ENCODE measurements around the gene PLXNA3. TPM values are rescaled to one million over a fixed set of nuclear protein-coding genes. Genes with fewer than 3 reads are reported as not detected.

The PLXNA3 gene
- total and polyA plus RNA-seq, 2 donors from 2014 or later = 4.9 to 40.5 TPM

DNA sequence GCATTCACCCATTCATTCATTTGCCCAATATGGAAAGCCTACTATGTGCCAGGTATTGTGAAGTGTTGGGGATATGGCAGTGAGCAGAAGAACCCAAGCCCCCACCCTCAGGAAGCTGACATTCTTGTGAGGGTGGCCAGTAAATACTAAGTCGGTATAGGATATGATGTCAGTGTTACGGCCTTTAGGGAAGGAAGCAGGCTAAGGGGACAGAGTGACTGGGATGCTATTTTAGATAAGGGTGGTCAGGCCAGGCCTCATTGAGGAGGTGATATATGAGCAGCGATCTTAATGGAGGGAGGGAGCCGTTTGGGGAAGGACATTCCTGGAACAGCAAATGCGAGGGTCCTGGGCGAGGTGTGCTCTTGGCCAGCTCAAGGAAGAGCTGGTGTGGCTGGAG lies 27.6 kb upstream of the PLXNA3 start:
- Histone ChIP-seq H3K9ac (ENCODE audit: low read length in 3 of 3) (peak overlapping the region in 1 of 3 donors; percentile 26), H3K27me3 (ENCODE audit: control insufficient read depth, insufficient read depth, low read length) (no peaks in the 10 kb centered on the region), H3K4me1 (ENCODE audit: control insufficient read depth in 2 of 3, insufficient read depth in 2 of 3, low read depth in 1 of 3, low read length in 3 of 3) (peaks cover 0 to 5% (median 0%) of the 10 kb centered on the region in 3 donors), H3K4me3 (ENCODE audit: low read length in 3 of 3) (peak overlapping the region in 2 of 3 donors; percentile 7 to 17), H3K27ac (ENCODE audit: low read depth in 2 of 2, low read length in 2 of 2) (peak overlapping the region in 1 of 2 donors; percentile 60), H3K9me3 (ENCODE audit: control insufficient read depth in 2 of 3, insufficient read depth in 1 of 3, low read length in 3 of 3) (no peaks in the 10 kb centered on the region), H3K36me3 (ENCODE audit: control insufficient read depth in 2 of 3, insufficient read depth in 3 of 3, low read length in 3 of 3) (peaks cover 0 to 10% (median 4%) of the 10 kb centered on the region in 3 donors)
- FAIRE-seq = no peak
- no peak for DNase-seq
- TF ChIP-seq CTCF (IDR thresholded peaks at IDR 0.05; ENCODE audit: borderline replicate concordance, extremely low read depth, insufficient read depth) = no peak
- intact Hi-C loops (cut with DNase I) = no loop called here

DNA sequence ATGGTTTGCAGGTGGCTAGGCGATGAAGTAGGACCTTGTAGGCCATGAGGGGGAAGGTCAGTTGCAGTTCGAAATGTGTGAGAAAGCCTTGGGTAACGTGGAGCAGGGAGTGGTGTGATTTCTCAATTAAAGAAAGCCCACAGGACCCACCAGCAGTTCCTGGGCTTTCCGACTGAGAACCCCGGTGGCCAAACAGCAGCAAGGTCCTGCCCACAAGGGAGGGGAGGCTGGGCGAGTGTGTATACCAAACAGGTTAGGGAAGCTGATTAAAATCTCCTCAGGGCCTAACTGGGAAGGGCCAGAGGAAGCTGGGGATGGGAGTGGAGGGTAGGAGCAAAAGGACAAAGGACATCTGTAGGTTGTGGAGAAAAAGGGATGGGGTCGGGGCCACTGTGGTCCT lies 27.2 kb upstream of the PLXNA3 start:
- Histone ChIP-seq H3K4me1 (ENCODE audit: control insufficient read depth in 2 of 3, insufficient read depth in 2 of 3, low read depth in 1 of 3, low read length in 3 of 3) (peaks cover 0 to 5% (median 0%) of the 10 kb centered on the region in 3 donors), H3K4me3 (ENCODE audit: low read length in 3 of 3) (peak overlapping the region in 2 of 3 donors; percentile 7 to 17), H3K9me3 (ENCODE audit: control insufficient read depth in 2 of 3, insufficient read depth in 1 of 3, low read length in 3 of 3) (no peaks in the 10 kb centered on the region), H3K36me3 (ENCODE audit: control insufficient read depth in 2 of 3, insufficient read depth in 3 of 3, low read length in 3 of 3) (peaks cover 0 to 10% (median 4%) of the 10 kb centered on the region in 3 donors), H3K27me3 (ENCODE audit: control insufficient read depth, insufficient read depth, low read length) (no peaks in the 10 kb centered on the region), H3K9ac (ENCODE audit: low read length in 3 of 3) (peak overlapping the region in 1 of 3 donors; percentile 26), H3K27ac (ENCODE audit: low read depth in 2 of 2, low read length in 2 of 2) (peak overlapping the region in 1 of 2 donors; percentile 60)
- intact Hi-C loops (cut with DNase I) = no loop called here
- no peak for TF ChIP-seq CTCF (IDR thresholded peaks at IDR 0.05; ENCODE audit: borderline replicate concordance, extremely low read depth, insufficient read depth)
- no peak for DNase-seq
- FAIRE-seq = no peak

DNA sequence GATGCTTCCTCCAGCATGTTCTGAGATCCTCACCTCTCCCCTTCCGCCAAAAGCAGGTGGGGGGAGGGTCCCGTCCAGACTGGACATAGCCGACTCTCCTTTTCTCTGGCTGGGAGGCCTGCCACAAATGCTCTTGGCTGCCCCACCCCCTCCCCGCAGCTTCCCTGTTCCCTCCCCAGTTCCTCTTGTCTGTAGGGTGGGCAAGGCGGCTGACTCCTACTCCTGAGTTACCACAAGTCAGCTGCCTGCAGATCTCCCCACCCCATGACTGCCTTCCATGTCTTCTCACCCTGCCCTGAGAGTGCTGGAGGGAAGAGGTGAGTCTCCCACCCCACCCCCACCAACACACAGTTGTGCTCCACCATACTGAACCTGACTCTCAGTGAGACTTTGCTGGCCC lies 26.7 kb upstream of the PLXNA3 start:
- Histone ChIP-seq H3K27me3 (ENCODE audit: control insufficient read depth, insufficient read depth, low read length) (no peaks in the 10 kb centered on the region), H3K27ac (ENCODE audit: low read depth in 2 of 2, low read length in 2 of 2) (no peak overlapping the region), H3K4me3 (ENCODE audit: low read length in 3 of 3) (no peak overlapping the region), H3K4me1 (ENCODE audit: control insufficient read depth in 2 of 3, insufficient read depth in 2 of 3, low read depth in 1 of 3, low read length in 3 of 3) (peaks cover 0 to 5% (median 0%) of the 10 kb centered on the region in 3 donors), H3K9me3 (ENCODE audit: control insufficient read depth in 2 of 3, insufficient read depth in 1 of 3, low read length in 3 of 3) (no peaks in the 10 kb centered on the region), H3K36me3 (ENCODE audit: control insufficient read depth in 2 of 3, insufficient read depth in 3 of 3, low read length in 3 of 3) (peaks cover 0 to 10% (median 4%) of the 10 kb centered on the region in 3 donors), H3K9ac (ENCODE audit: low read length in 3 of 3) (no peak overlapping the region)
- DNase-seq (peak in 1 of 5 donors; percentile 49), FAIRE-seq (no peak)
- intact Hi-C loops (cut with DNase I) = no loop called here
- no peak for TF ChIP-seq CTCF (IDR thresholded peaks at IDR 0.05; ENCODE audit: borderline replicate concordance, extremely low read depth, insufficient read depth)

- no peaks in the 10 kb centered on the region for H3K9me3 ChIP-seq (ENCODE audit: control insufficient read depth in 2 of 3, insufficient read depth in 1 of 3, low read length in 3 of 3)
- no peak overlapping the region for H3K4me3 ChIP-seq (ENCODE audit: low read length in 3 of 3)
- DNase-seq = peak in 1 of 5 donors; percentile 23
- no peak overlapping the region for H3K9ac ChIP-seq (ENCODE audit: low read length in 3 of 3)
- H3K27ac ChIP-seq (ENCODE audit: low read depth in 2 of 2, low read length in 2 of 2) = no peak overlapping the region
- intact Hi-C loops (cut with DNase I) = no loop called here
- H3K27me3 ChIP-seq (ENCODE audit: control insufficient read depth, insufficient read depth, low read length) = no peaks in the 10 kb centered on the region
- no peak for TF ChIP-seq CTCF (IDR thresholded peaks at IDR 0.05; ENCODE audit: borderline replicate concordance, extremely low read depth, insufficient read depth)
- FAIRE-seq = no peak
- peaks cover 0 to 10% (median 4%) of the 10 kb centered on the region in 3 donors for H3K36me3 ChIP-seq (ENCODE audit: control insufficient read depth in 2 of 3, insufficient read depth in 3 of 3, low read length in 3 of 3)
- peaks cover 0 to 5% (median 0%) of the 10 kb centered on the region in 3 donors for H3K4me1 ChIP-seq (ENCODE audit: control insufficient read depth in 2 of 3, insufficient read depth in 2 of 3, low read depth in 1 of 3, low read length in 3 of 3)
Observed at GRCh38 chrX:154432210-154432609, 25.9 kb upstream of the PLXNA3 start.
